Inflammatory macrophage treated with lipopolysaccharide for 4 hours (primary cell): Measurements from ENCODE around the gene ADAMTS18.
"Not testable (repeated sequence)": the region's sequence is repeated elsewhere in the genome, so short reads cannot be mapped to it uniquely, and the experiment has no call there.

Source experiments
- DNase-seq: peaks from one replicate; pipeline ENCODE4 v3.0.0-alpha.2; 2020

ADAMTS18 gene

GRCh38 chr16:77322757-77323156 is 112.1 kb downstream of the ADAMTS18 start:
- DNase-seq = no peak

GRCh38 chr16:77317059-77317458 is 117.8 kb downstream of the ADAMTS18 start:
- no peak for DNase-seq

- DNase-seq = no peak
Measured at GRCh38 chr16:77310877-77311276, 124.0 kb downstream of the ADAMTS18 start.

- no peak for DNase-seq
Measured at GRCh38 chr16:77308163-77308561, 126.7 kb downstream of the ADAMTS18 start.

- DNase-seq = no peak
Measured at GRCh38 chr16:77307426-77308162, 127.2 kb downstream of the ADAMTS18 start.

- DNase-seq = no peak
Measured at GRCh38 chr16:77306075-77306474, 128.8 kb downstream of the ADAMTS18 start.

GRCh38 chr16:77304877-77305276 is 130.0 kb downstream of the ADAMTS18 start:
- no peak for DNase-seq

- no peak for DNase-seq
Measured at GRCh38 chr16:77304134-77304533, 130.7 kb downstream of the ADAMTS18 start.

- no peak for DNase-seq
Measured at GRCh38 chr16:77302674-77303073, 132.2 kb downstream of the ADAMTS18 start.

GRCh38 chr16:77302249-77302648 is 132.6 kb downstream of the ADAMTS18 start:
- no peak for DNase-seq

GRCh38 chr16:77300256-77300655 is 134.6 kb downstream of the ADAMTS18 start:
- no peak for DNase-seq

- DNase-seq = no peak
Measured at GRCh38 chr16:77299395-77299794, 135.4 kb downstream of the ADAMTS18 start.

GRCh38 chr16:77298418-77299360 is 136.1 kb downstream of the ADAMTS18 start:
- DNase-seq = no peak

- DNase-seq = no peak
Measured at GRCh38 chr16:77297996-77298395, 136.8 kb downstream of the ADAMTS18 start.

- DNase-seq = no peak
Measured at GRCh38 chr16:77295896-77296295, 138.9 kb downstream of the ADAMTS18 start.

- no peak for DNase-seq
Measured at GRCh38 chr16:77290451-77291115, 144.3 kb downstream of the ADAMTS18 start.

GRCh38 chr16:77289331-77289809 is 145.5 kb downstream of the ADAMTS18 start:
- no peak for DNase-seq

- no peak for DNase-seq
Measured at GRCh38 chr16:77288222-77288621, 146.6 kb downstream of the ADAMTS18 start.

- DNase-seq = no peak
Measured at GRCh38 chr16:77285676-77286075, 149.2 kb downstream of the ADAMTS18 start.

GRCh38 chr16:77282345-77282744 is 152.5 kb downstream of the ADAMTS18 start:
- DNase-seq = no peak

GRCh38 chr16:77279316-77279715 is 155.5 kb downstream of the ADAMTS18 start:
- DNase-seq = not testable (repeated sequence)

GRCh38 chr16:77277571-77277970 is 157.3 kb downstream of the ADAMTS18 start:
- DNase-seq = no peak

- no peak for DNase-seq
Measured at GRCh38 chr16:77277141-77277540, 157.7 kb downstream of the ADAMTS18 start.
